T-helper 2 cell treated with Interferon-gamma antibody and Interleukin-4, amounts not matched to agents 5 μg/mL and 100 μg/mL, for 36 hours (primary cell): ENCODE results near the gene PI16.

Experiments
- DNase-seq: peaks from one replicate; pipeline ENCODE4 v3.0.0; 2021; ENCODE audit warnings: low spot score
- H3K27ac Mint-ChIP-seq: one replicate; pipeline ENCODE4 v1.8.0; 2021; ENCODE audit warnings: mild to moderate bottlenecking, mixed read lengths
- H3K27me3 Mint-ChIP-seq: one replicate; pipeline ENCODE4 v1.8.0; 2021; ENCODE audit warnings: low read depth, mixed read lengths
- H3K36me3 Mint-ChIP-seq: one replicate; pipeline ENCODE4 v1.8.0; 2021; ENCODE audit warnings: low read depth, mixed read lengths
- H3K4me1 Mint-ChIP-seq: one replicate; pipeline ENCODE4 v1.8.0; 2021; ENCODE audit warnings: low read depth, mixed read lengths
- H3K4me3 Mint-ChIP-seq: one replicate; pipeline ENCODE4 v1.8.0; 2022; ENCODE audit warnings: mild to moderate bottlenecking, moderate library complexity, mixed read lengths
- H3K9me3 Mint-ChIP-seq: one replicate; pipeline ENCODE4 v1.8.0; 2021; ENCODE audit warnings: mixed read lengths

The PI16 gene, protein sequence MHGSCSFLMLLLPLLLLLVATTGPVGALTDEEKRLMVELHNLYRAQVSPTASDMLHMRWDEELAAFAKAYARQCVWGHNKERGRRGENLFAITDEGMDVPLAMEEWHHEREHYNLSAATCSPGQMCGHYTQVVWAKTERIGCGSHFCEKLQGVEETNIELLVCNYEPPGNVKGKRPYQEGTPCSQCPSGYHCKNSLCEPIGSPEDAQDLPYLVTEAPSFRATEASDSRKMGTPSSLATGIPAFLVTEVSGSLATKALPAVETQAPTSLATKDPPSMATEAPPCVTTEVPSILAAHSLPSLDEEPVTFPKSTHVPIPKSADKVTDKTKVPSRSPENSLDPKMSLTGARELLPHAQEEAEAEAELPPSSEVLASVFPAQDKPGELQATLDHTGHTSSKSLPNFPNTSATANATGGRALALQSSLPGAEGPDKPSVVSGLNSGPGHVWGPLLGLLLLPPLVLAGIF

DNA sequence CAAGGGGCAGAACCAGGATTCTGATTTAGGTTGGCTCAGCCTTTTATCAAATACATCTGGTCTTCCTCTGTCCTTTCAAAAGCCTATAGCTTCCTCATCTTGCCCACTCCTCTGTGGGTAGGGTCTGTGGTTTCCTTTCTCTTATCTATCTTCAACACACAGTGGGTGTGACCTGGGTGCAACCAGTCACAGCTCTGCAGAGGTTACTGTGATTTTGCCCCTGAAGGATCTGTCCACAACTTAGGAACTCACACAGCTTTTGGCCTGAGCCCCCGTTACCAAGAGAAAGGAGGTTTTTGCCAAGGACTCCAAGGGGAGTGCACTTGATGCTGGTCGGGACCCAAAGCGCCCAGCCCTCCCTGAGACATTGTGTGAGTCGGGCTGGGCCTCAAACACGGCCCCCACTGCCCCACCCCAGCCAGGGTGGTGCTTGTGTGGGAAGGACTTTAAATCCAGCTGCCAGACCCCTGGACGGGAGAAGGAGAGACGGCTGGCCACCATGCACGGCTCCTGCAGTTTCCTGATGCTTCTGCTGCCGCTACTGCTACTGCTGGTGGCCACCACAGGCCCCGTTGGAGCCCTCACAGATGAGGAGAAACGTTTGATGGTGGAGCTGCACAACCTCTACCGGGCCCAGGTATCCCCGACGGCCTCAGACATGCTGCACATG, at the start of gene PI16:
PI16 (plus strand) TSS at position 477 of the 670 bp plus-strand sequence; CDS start at position 500, 23 bp downstream.
- Mint-ChIP-seq H3K9me3 (no peaks in the 10 kb centered on the region), H3K27me3 (peaks cover 21% of the 10 kb centered on the region), H3K27ac (no peak within 1 kb of the TSS), H3K4me1 (peaks cover 35% of the 10 kb centered on the region), H3K4me3 (peak within 1 kb of the TSS; percentile 33), H3K36me3 (no peaks in the 10 kb centered on the region)
- peak; percentile 35 for DNase-seq

DNA sequence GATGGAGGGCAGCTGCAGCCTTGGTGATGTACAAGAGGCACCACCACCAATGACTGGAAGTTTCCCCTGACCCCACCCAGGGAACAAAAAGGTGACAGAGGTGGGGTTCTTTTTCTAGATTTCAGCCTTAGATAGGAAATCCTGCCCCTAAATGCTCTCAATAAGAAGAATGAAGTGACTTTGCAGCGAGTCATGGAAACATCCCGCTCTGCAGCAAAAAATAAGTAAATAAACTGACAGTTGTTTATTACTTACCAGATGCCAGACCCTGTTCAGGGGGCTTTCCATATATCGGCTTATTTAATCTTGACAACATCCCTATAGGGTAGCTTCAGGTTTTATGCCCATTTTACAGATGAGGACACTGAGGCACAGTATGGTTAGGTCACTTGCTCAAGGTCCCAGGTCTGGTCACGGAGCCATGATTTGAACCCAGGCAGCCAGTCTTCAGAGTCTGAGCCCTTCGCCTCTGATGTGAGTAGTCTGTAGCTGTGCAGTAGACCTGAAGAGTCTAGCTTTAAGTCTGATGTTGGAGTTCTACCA, 49.6 kb upstream of the PI16 start:
- Mint-ChIP-seq H3K27me3 (no peaks in the 10 kb centered on the region), H3K4me3 (no peak overlapping the region), H3K9me3 (no peaks in the 10 kb centered on the region), H3K4me1 (peaks cover 35% of the 10 kb centered on the region), H3K27ac (no peak overlapping the region), H3K36me3 (peaks cover 58% of the 10 kb centered on the region)
- DNase-seq, result no peak

DNA sequence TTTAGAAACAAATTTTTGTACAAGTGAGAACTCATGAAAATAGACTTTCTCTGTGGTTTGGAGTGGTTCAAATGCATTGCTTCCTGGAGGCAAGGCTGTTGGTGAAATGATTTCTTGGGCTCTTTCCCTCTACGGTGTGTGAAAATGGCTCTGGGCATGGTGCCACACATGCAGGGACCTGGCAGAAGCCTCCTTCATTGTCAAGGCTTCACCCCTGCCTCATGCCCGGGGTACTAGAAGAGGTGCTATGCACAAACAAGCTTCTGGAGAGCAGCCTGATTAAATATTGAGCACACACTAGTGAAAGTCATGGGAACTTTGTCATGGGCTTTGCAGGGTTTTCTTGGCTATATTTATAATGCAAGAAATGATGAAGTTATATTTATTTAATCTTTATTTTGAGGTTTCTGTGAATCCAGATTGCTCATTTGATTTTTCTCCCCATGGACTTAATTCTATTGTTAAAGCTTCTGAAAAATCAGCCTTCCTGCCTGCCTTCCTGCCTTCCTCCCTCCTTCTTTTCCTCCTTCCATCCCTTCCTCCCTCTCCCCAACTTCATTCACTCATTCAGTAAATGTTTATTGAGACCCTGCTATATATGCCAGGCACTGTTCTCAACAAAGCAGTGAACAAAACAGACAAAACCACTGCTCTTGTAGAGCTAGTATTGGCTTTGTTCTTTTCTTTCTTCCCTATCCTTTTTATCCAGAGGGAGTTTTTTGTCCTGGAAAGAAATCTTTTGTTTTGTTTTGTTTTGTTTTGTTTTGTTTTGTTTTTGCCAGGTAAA, 47.8 kb upstream of the PI16 start:
- Mint-ChIP-seq H3K4me3 (no peak overlapping the region), H3K4me1 (peaks cover 40% of the 10 kb centered on the region), H3K9me3 (no peaks in the 10 kb centered on the region), H3K36me3 (peaks cover 65% of the 10 kb centered on the region), H3K27me3 (no peaks in the 10 kb centered on the region), H3K27ac (peak overlapping the region; percentile 41)
- DNase-seq, result no peak

DNA sequence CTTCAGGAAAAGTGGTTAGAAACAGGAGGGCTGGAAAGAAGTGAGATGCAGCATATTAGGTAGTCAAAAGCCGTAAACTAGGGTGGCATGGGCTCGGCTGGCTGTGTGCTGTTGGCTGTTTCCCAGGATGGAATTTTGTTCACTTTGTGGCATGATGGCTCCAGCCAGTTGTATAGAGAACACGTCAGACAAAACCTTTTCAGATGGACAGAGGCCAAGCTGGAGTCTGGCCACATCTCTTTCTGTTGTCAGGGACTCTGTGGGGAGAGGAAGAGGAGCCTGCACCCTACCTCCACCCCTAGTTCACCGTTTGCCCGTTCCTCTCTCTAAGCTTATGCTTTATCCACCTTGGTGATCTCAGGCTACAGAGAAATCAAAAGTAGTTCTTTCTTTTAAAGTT, 46.8 kb upstream of the PI16 start:
- Mint-ChIP-seq H3K4me3 (no peak overlapping the region), H3K9me3 (no peaks in the 10 kb centered on the region), H3K4me1 (peaks cover 50% of the 10 kb centered on the region), H3K27ac (peak overlapping the region; percentile 17), H3K27me3 (no peaks in the 10 kb centered on the region), H3K36me3 (peaks cover 61% of the 10 kb centered on the region)
- no peak for DNase-seq

DNA sequence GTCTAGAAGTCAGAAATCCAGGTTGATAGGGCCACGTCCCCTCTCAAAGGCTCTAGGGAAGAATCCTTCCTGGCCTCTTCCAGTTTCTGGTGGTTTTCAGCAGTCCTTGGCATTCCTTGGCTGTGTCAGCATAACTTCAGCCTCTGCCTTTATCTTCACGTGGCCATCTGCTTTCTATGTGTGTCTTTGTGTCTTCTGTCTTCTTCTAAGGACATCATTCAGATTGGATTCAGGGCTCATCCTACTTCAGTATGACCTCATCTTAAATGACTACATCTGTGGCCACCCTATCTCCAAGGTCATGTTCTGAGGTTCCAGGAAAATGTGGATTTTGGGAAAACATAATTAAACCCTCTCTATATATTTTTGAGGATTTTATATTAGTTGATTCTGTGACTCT, 45.8 kb upstream of the PI16 start:
- Mint-ChIP-seq H3K4me3 (no peak overlapping the region), H3K27me3 (no peaks in the 10 kb centered on the region), H3K4me1 (peaks cover 59% of the 10 kb centered on the region), H3K27ac (peak overlapping the region; percentile 14), H3K9me3 (no peaks in the 10 kb centered on the region), H3K36me3 (peaks cover 59% of the 10 kb centered on the region)
- no peak for DNase-seq

DNA sequence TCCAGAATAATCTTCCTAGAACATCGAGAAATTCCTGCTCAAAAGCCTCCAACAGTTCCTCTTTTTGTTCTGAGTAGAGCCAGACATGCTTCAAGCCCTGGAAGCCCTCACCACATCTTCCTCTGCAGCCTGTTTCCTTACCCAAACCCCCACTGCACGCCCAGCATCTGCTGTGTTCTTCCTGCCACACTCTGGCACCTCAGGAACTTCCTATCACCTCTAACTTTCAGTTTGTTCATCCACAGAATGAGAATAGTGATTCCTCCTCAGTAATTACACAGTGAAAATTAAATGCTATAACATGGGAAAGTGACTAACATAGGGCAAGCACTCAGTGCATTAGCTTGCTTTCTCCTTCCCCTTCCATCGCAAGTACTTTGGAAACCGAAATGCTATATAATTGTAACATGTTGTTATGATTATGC, 42.5 kb upstream of the PI16 start:
- peak overlapping the region; percentile 87 for H3K4me3 Mint-ChIP-seq
- peaks cover 64% of the 10 kb centered on the region for H3K4me1 Mint-ChIP-seq
- H3K27me3 Mint-ChIP-seq, result no peaks in the 10 kb centered on the region
- peak overlapping the region; percentile 94 for H3K27ac Mint-ChIP-seq
- H3K9me3 Mint-ChIP-seq, result no peaks in the 10 kb centered on the region
- DNase-seq, result peak; percentile 55
- peaks cover 58% of the 10 kb centered on the region for H3K36me3 Mint-ChIP-seq

DNA sequence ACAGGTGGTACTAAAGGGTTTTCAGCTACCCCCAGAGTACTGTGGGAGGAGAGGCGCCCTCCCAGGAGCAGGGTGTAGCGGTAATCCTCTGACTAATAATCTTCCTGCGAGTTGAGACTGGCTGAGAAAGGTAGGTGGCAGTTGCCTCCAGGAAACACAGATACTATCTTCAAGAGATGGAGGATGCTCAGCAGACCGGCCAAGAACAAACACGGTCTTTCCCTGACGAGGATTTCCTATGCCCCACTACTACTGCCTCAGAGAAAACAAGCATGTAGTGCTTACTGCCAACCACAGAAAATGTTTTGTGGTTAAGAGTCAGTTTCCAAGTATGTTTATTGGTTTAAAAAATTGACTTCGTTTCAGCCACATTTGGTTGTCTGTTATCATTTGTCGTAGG, 42.0 kb upstream of the PI16 start:
- no peaks in the 10 kb centered on the region for H3K9me3 Mint-ChIP-seq
- no peaks in the 10 kb centered on the region for H3K27me3 Mint-ChIP-seq
- peaks cover 62% of the 10 kb centered on the region for H3K4me1 Mint-ChIP-seq
- peak; percentile 87 for DNase-seq
- H3K4me3 Mint-ChIP-seq, result peak overlapping the region; percentile 87
- H3K36me3 Mint-ChIP-seq, result peaks cover 58% of the 10 kb centered on the region
- H3K27ac Mint-ChIP-seq, result peak overlapping the region; percentile 94

DNA sequence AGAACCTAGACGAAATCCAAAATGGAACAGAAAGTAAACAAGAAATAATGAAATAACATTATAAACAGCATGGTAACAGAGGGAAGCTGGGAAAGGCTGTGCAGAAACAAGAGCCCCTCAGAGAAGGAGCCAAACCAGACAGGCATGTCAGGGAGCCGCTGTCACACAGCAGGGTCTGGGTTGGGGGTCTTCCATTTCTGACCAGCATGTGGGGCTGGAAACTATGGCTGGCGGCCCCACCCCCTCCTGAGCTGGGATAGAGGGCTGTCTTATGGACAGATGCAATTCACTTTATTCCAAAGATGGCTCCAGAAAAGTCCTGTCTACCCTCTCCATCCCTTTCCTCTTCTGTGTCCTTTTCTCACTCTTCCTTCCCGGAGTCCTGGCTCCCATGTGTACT, 41.5 kb upstream of the PI16 start:
- Mint-ChIP-seq H3K27ac (peak overlapping the region; percentile 94), H3K4me3 (peak overlapping the region; percentile 87), H3K27me3 (no peaks in the 10 kb centered on the region), H3K9me3 (no peaks in the 10 kb centered on the region), H3K36me3 (peaks cover 56% of the 10 kb centered on the region), H3K4me1 (peaks cover 57% of the 10 kb centered on the region)
- peak; percentile 23 for DNase-seq

DNA sequence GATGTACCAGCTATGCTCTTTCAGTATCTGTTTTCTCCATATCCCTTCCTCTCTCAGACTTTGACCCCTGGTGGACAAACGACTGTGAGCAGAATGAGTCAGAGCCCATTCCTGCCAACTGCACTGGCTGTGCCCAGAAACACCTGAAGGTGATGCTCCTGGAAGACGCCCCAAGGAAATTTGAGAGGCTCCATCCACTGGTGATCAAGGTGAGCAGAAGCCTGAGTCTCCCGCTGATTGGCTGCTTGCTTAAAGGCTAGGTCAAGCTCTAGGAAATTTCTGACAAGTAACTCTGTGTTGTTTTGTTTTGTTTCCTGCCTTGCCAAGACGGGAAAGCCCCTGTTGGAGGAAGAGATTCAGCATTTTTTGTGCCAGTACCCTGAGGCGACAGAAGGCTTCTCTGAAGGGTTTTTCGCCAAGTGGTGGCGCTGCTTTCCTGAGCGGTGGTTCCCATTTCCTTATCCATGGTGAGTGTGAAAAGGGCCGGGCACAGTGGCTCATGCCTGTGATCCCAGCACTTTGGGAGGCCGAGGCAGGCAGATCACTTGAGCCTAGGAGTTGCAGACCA, 40.2 kb upstream of the PI16 start:
- H3K27ac Mint-ChIP-seq, result peak overlapping the region; percentile 94
- peaks cover 51% of the 10 kb centered on the region for H3K4me1 Mint-ChIP-seq
- peak; percentile 32 for DNase-seq
- H3K36me3 Mint-ChIP-seq, result peaks cover 54% of the 10 kb centered on the region
- H3K27me3 Mint-ChIP-seq, result no peaks in the 10 kb centered on the region
- no peaks in the 10 kb centered on the region for H3K9me3 Mint-ChIP-seq
- peak overlapping the region; percentile 61 for H3K4me3 Mint-ChIP-seq

DNA sequence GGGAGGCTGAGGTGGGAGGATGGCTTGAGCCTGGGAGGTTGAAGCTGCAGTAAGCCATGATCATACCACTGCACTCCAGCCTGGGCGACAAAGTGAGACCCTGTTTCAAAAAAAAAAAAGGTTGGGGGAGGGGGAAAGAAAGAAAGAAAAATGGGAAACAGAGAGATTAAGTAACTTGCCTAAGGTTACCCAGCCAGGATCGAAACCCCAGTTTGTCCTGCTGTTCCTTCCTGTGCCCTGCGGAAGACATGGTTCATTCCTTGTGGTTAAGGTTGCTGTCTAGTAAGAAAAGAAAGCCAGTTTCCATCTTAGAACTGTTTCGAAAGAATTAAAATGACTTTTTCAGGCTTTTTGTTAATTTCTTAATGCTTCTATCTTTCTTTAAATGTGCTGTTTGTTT, 38.9 kb upstream of the PI16 start:
- H3K9me3 Mint-ChIP-seq, result no peaks in the 10 kb centered on the region
- H3K4me3 Mint-ChIP-seq, result no peak overlapping the region
- peaks cover 50% of the 10 kb centered on the region for H3K4me1 Mint-ChIP-seq
- DNase-seq, result no peak
- H3K27ac Mint-ChIP-seq, result peak overlapping the region; percentile 32
- peaks cover 55% of the 10 kb centered on the region for H3K36me3 Mint-ChIP-seq
- H3K27me3 Mint-ChIP-seq, result no peaks in the 10 kb centered on the region

DNA sequence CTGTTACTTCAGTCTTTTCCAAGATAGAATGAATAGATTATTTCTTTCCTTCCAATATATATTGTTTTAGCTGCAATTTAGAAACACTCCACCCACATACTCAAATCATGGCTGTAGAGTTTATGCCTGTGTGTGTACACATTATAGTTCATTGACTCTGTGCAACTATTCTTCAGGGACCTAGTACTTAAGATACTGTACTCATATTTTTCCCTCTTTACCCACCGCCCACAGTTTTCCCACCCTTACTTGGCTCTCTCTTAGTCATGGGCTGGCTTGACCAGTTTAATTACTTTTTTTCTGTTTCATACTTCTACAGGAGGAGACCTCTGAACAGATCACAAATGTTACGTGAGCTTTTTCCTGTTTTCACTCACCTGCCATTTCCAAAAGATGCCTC, 38.4 kb upstream of the PI16 start:
- H3K4me1 Mint-ChIP-seq, result peaks cover 48% of the 10 kb centered on the region
- no peaks in the 10 kb centered on the region for H3K27me3 Mint-ChIP-seq
- DNase-seq, result no peak
- H3K36me3 Mint-ChIP-seq, result peaks cover 57% of the 10 kb centered on the region
- peak overlapping the region; percentile 32 for H3K27ac Mint-ChIP-seq
- H3K4me3 Mint-ChIP-seq, result no peak overlapping the region
- H3K9me3 Mint-ChIP-seq, result no peaks in the 10 kb centered on the region

DNA sequence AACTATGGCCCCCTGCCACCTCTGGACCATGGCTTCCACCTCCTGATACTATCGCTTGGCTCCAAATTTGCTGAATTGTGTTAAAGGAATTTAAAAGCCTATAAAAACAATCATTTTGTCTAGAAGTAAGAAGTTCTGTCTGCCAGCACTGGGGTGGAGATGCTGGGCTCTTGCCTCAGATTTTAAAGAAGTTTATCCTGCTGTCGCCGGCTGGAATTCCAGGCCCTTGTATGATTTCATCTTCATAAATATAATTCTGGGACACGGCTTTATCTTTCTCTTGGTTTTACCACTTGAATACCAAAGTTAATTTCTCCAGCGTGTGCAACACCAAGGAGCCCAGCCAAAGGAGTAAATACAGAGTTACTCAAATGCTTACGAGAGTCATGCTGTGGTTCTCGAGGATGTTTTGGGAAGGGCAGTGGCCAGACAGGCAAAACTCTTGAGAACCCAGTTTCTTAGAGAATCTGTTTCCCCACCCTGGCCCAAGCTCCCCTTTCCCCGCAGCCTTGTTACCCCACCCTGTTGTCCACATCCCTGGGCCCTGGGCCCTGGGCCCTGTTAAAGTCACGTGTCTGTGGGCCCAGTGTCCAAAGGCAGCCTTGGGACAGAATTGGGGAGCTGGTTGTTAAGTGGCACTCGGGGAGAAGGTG, 36.9 kb upstream of the PI16 start:
- no peak overlapping the region for H3K27ac Mint-ChIP-seq
- H3K4me1 Mint-ChIP-seq, result peaks cover 37% of the 10 kb centered on the region
- DNase-seq, result no peak
- H3K27me3 Mint-ChIP-seq, result no peaks in the 10 kb centered on the region
- no peak overlapping the region for H3K4me3 Mint-ChIP-seq
- peaks cover 59% of the 10 kb centered on the region for H3K36me3 Mint-ChIP-seq
- no peaks in the 10 kb centered on the region for H3K9me3 Mint-ChIP-seq

DNA sequence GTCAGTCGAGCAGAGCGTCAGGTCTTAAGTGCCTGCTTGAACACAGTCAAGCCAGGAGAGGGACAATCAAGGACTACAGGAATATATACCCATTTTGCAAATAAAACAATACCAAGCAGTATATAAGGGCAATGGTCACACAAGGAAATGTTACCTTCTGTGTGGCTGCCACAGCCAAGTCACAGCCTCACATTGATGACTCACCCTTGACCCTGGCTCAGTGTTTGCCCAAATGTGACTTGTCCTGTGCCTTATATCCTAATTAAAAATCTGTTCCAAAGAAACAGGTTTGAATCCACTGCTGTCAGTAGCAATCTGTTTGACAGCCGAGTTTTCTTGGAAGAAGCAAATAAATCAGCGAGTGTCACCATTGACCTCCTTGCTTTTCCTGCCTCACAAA, 34.5 kb upstream of the PI16 start:
- Mint-ChIP-seq H3K27me3 (no peaks in the 10 kb centered on the region), H3K4me3 (no peak overlapping the region), H3K9me3 (no peaks in the 10 kb centered on the region), H3K4me1 (peaks cover 33% of the 10 kb centered on the region), H3K27ac (no peak overlapping the region), H3K36me3 (peaks cover 63% of the 10 kb centered on the region)
- DNase-seq, result no peak
